Thyroid gland (tissue), 4 donors: ENCODE measurements around the gene CDH4. TPM values are rescaled to one million over a fixed set of nuclear protein-coding genes. Genes with fewer than 3 reads are reported as not detected.

Experiments
- DNase-seq, 2 donors: peaks; one replicate each; pipeline ENCODE4 v3.0.0-alpha.2; 2019
- H3K27ac ChIP-seq, 3 donors: fragments of 200-600 bp; sonication (generic); 1 replicate in 2 of 3; 2 replicates in 1 of 3; pipeline ENCODE4 v1.5.1; 2016 to 2019; ENCODE audit warnings: mild to moderate bottlenecking in 1 of 3, moderate library complexity in 1 of 3
- H3K27me3 ChIP-seq: fragments of 200-600 bp; sonication (generic); one replicate; pipeline ENCODE4 v1.5.1; 2019
- H3K36me3 ChIP-seq, 2 donors: fragments of 200-600 bp; sonication (generic); one replicate each; pipeline ENCODE4 v1.5.1; 2016 to 2019
- H3K4me1 ChIP-seq, 2 donors: fragments of 200-600 bp; sonication (generic); one replicate each; pipeline ENCODE4 v1.5.1; 2017 to 2019
- H3K4me3 ChIP-seq, 3 donors: fragments of 200-600 bp; sonication (generic); replicated peaks in 1 of 3; 1 replicate in 2 of 3; 2 replicates in 1 of 3; pipeline ENCODE4 v1.5.1; 2016; ENCODE audit warnings: mild to moderate bottlenecking in 1 of 3
- H3K9me3 ChIP-seq: fragments of 200-600 bp; sonication (generic); one replicate; pipeline ENCODE4 v1.5.1; 2017
- POLR2A ChIP-seq, 2 donors: fragments of 450-650 bp; IDR thresholded peaks; one replicate each; pipeline ENCODE4 v1.6.1; 2017; ENCODE audit warnings: antibody characterized with exemption in 2 of 2, mild to moderate bottlenecking in 2 of 2, moderate library complexity in 1 of 2
- WGBS, 2 donors: methylation state at CpG; one replicate each; pipeline ENCODE4 v1.1.5; 2017; 5-methylcytosine and 5-hydroxymethylcytosine counted together
- intact Hi-C: fragments of 100-400 bp; cut with DNase I; formaldehyde crosslinking; loops from one replicate; pipeline ENCODE4 v1.15.1; 2023
- total RNA-seq, 4 donors: library from RNA; depleted of rRNA; stranded (reverse); fragments of >200 nt; gene quantifications; one replicate each; pipeline ENCODE4 v1.2.3, GENCODE V29; 2016
- TF ChIP-seq, protein P1 (sequence below), 6 experiments: fragments of 200-600 bp in 3 of 6; fragments of 450-650 bp in 3 of 6; sonication (generic) in 3 of 6; IDR thresholded peaks; one replicate each; pipeline ENCODE4 v1.5.1; 2016 to 2019; ENCODE audit warnings: antibody characterized with exemption in 6 of 6, mild to moderate bottlenecking in 2 of 6, inconsistent platforms in 1 of 6, moderate library complexity in 1 of 6

The CDH4 gene
- total RNA-seq, 4 donors from 2014 or later, result 0.22 to 0.29 (median 0.29) TPM; not detected in 1

- TF ChIP-seq, protein P1, sequence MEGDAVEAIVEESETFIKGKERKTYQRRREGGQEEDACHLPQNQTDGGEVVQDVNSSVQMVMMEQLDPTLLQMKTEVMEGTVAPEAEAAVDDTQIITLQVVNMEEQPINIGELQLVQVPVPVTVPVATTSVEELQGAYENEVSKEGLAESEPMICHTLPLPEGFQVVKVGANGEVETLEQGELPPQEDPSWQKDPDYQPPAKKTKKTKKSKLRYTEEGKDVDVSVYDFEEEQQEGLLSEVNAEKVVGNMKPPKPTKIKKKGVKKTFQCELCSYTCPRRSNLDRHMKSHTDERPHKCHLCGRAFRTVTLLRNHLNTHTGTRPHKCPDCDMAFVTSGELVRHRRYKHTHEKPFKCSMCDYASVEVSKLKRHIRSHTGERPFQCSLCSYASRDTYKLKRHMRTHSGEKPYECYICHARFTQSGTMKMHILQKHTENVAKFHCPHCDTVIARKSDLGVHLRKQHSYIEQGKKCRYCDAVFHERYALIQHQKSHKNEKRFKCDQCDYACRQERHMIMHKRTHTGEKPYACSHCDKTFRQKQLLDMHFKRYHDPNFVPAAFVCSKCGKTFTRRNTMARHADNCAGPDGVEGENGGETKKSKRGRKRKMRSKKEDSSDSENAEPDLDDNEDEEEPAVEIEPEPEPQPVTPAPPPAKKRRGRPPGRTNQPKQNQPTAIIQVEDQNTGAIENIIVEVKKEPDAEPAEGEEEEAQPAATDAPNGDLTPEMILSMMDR (IDR thresholded peaks at IDR 0.05), result no peak
- no peak for TF ChIP-seq POLR2A (IDR thresholded peaks at IDR 0.05)
- no peaks in the 10 kb centered on the region for H3K27me3 ChIP-seq
- WGBS, 2 donors, result 74 to 83% methylated on average over 9 to 11 of the region's 11 CpGs
These were observed 208.4 kb downstream of the CDH4 start for GRCh38 chr20:61460261-61461052.

GRCh38 chr20:61461461-61461860 lies 209.4 kb downstream of the CDH4 start:
- Histone ChIP-seq H3K27ac (no peak overlapping the region), H3K27me3 (no peaks in the 10 kb centered on the region), H3K36me3 (no peaks in the 10 kb centered on the region), H3K9me3 (no peaks in the 10 kb centered on the region), H3K4me3 (no peak overlapping the region), H3K4me1 (no peaks in the 10 kb centered on the region)
- 29 to 30% methylated on average over 12 of the region's 12 CpGs for WGBS, 2 donors
- DNase-seq, result no peak
- intact Hi-C loops, result no loop called here
- TF ChIP-seq, protein P1 (IDR thresholded peaks at IDR 0.05), result no peak
- TF ChIP-seq POLR2A (IDR thresholded peaks at IDR 0.05), result no peak

More at GRCh38 chr20:61460261-61461052, 208.4 kb downstream of the CDH4 start:
- Histone ChIP-seq H3K27ac (no peak overlapping the region), H3K4me1 (no peaks in the 10 kb centered on the region), H3K4me3 (no peak overlapping the region), H3K9me3 (no peaks in the 10 kb centered on the region), H3K36me3 (no peaks in the 10 kb centered on the region)
- no peak for DNase-seq
- intact Hi-C loops, result no loop called here

GRCh38 chr20:61464307-61465303 lies 212.5 kb downstream of the CDH4 start:
- no peak for DNase-seq
- no peak overlapping the region for H3K4me3 ChIP-seq
- H3K27ac ChIP-seq, result no peak overlapping the region
- TF ChIP-seq, protein P1 (IDR thresholded peaks at IDR 0.05), result no peak
- no peak for TF ChIP-seq POLR2A (IDR thresholded peaks at IDR 0.05)
- 77 to 83% methylated on average over 9 of the region's 9 CpGs for WGBS, 2 donors
- no peaks in the 10 kb centered on the region for H3K9me3 ChIP-seq
- no peaks in the 10 kb centered on the region for H3K4me1 ChIP-seq
- intact Hi-C loops, result no loop called here
- H3K27me3 ChIP-seq, result no peaks in the 10 kb centered on the region
- no peaks in the 10 kb centered on the region for H3K36me3 ChIP-seq

- H3K4me3 ChIP-seq, result no peak overlapping the region
- WGBS, 2 donors, result 80 to 86% methylated on average over 7 of the region's 7 CpGs
- no peak for TF ChIP-seq POLR2A (IDR thresholded peaks at IDR 0.05)
- TF ChIP-seq, protein P1 (IDR thresholded peaks at IDR 0.05), result no peak
- no peak overlapping the region for H3K27ac ChIP-seq
- H3K9me3 ChIP-seq, result no peaks in the 10 kb centered on the region
- intact Hi-C loops, result no loop called here
- H3K36me3 ChIP-seq, result no peaks in the 10 kb centered on the region
- no peaks in the 10 kb centered on the region for H3K27me3 ChIP-seq
- no peaks in the 10 kb centered on the region for H3K4me1 ChIP-seq
- no peak for DNase-seq
These were observed 223.7 kb downstream of the CDH4 start for GRCh38 chr20:61475729-61476128.
